AG09319 (cell line): ENCODE data around the gene ZNF208.

Source experiments
- DNase-seq: peaks from one replicate; pipeline ENCODE4 v3.0.0-alpha.2; 2010; ENCODE audit warnings: low read depth; ENCODE audit errors: extremely low read depth
- CTCF ChIP-seq: IDR thresholded peaks from 2 replicates; pipeline ENCODE4 v1.5.1; 2011; ENCODE audit warnings: low read depth, mild to moderate bottlenecking, inconsistent platforms, low read length, moderate library complexity

The ZNF208 gene

GRCh38 chr19:21883516-21883915 lies 127.2 kb downstream of the ZNF208 start:
- no peak for DNase-seq
- no peak for TF ChIP-seq CTCF
